Neuronal stem cell (in vitro differentiated cells): ENCODE data around the gene PHACTR4.

Experiments used
- DNase-seq: peaks from one replicate; pipeline ENCODE4 v3.0.0-alpha.2; 2013; ENCODE audit warnings: low spot score
- H2AFZ ChIP-seq: one replicate; pipeline ENCODE4 v1.6.1; 2013; ENCODE audit warnings: mild to moderate bottlenecking, low read length, inconsistent platforms
- H2AK5ac ChIP-seq: 2 replicates; pipeline ENCODE4 v1.6.1; 2013; ENCODE audit warnings: low read depth, mild to moderate bottlenecking, inconsistent platforms, low read length, moderate library complexity, mixed read lengths
- H2BK120ac ChIP-seq: 2 replicates; pipeline ENCODE4 v1.6.1; 2013; ENCODE audit warnings: low read depth, mild to moderate bottlenecking, inconsistent platforms, low read length, moderate library complexity, mixed read lengths
- H2BK12ac ChIP-seq: one replicate; pipeline ENCODE4 v1.6.1; 2013; ENCODE audit warnings: low read length, inconsistent platforms
- H2BK15ac ChIP-seq: 2 replicates; pipeline ENCODE4 v1.6.1; 2013; ENCODE audit warnings: mild to moderate bottlenecking, low read length, inconsistent platforms, mixed read lengths
- H2BK5ac ChIP-seq: one replicate; pipeline ENCODE4 v1.6.1; 2013; ENCODE audit warnings: inconsistent platforms, mild to moderate bottlenecking, low read length, moderate library complexity
- H3K14ac ChIP-seq: one replicate; pipeline ENCODE4 v1.6.1; 2013; ENCODE audit warnings: low read length, inconsistent platforms
- H3K18ac ChIP-seq: 2 replicates; pipeline ENCODE4 v1.6.1; 2013; ENCODE audit warnings: low read length, inconsistent platforms
- H3K23ac ChIP-seq: 2 replicates; pipeline ENCODE4 v1.6.1; 2013; ENCODE audit warnings: low read depth, mild to moderate bottlenecking, mixed read lengths, low read length, inconsistent platforms; ENCODE audit not compliant: poor library complexity
- H3K27ac ChIP-seq: replicated peaks from 3 replicates; pipeline ENCODE4 v1.5.1; 2013; ENCODE audit warnings: low read length, inconsistent platforms
- H3K27me3 ChIP-seq, 3 experiments: 2 replicates each; pipeline ENCODE4 v1.6.1; 2013; ENCODE audit warnings: low read length in 3 of 3, mild to moderate bottlenecking in 2 of 3, inconsistent platforms in 1 of 3, low read depth in 1 of 3, mixed read lengths in 1 of 3, moderate library complexity in 1 of 3; ENCODE audit not compliant: control insufficient read depth in 3 of 3, insufficient read depth in 3 of 3
- H3K36me3 ChIP-seq, 2 donors: replicated peaks in 1 of 2; 2 replicates each; pipeline ENCODE4 v1.6.1; 2013; ENCODE audit warnings: low read length in 2 of 2; ENCODE audit not compliant: control insufficient read depth in 2 of 2, insufficient read depth in 2 of 2
- H3K4ac ChIP-seq: 2 replicates; pipeline ENCODE4 v1.6.1; 2013; ENCODE audit warnings: inconsistent platforms, mild to moderate bottlenecking, low read length, moderate library complexity
- H3K4me1 ChIP-seq, 2 donors: 1 replicate in 1 of 2; 2 replicates in 1 of 2; pipeline ENCODE4 v1.6.1; 2013; ENCODE audit warnings: low read length in 2 of 2, low read depth in 1 of 2; ENCODE audit not compliant: control insufficient read depth in 2 of 2, insufficient read depth in 1 of 2
- H3K4me2 ChIP-seq: one replicate; pipeline ENCODE4 v1.6.1; 2013; ENCODE audit warnings: mild to moderate bottlenecking, low read length, inconsistent platforms; ENCODE audit not compliant: insufficient read depth, poor library complexity, severe bottlenecking
- H3K4me3 ChIP-seq, 2 donors: 2 replicates each; pipeline ENCODE4 v1.5.1; 2013; ENCODE audit warnings: low read length in 2 of 2, mild to moderate bottlenecking in 2 of 2, inconsistent platforms in 1 of 2, moderate library complexity in 1 of 2
- H3K79me1 ChIP-seq: one replicate; pipeline ENCODE4 v1.6.1; 2013; ENCODE audit warnings: low read depth, mild to moderate bottlenecking, inconsistent platforms, low read length, moderate library complexity
- H3K9ac ChIP-seq: one replicate; pipeline ENCODE4 v1.6.1; 2013; ENCODE audit warnings: mild to moderate bottlenecking, low read depth, low read length, inconsistent platforms; ENCODE audit not compliant: poor library complexity
- H3K9me3 ChIP-seq, 2 donors: replicated peaks in 1 of 2; 2 replicates each; pipeline versions ENCODE3 to v1.6.1; 2013; ENCODE audit warnings: low read length in 2 of 2, mild to moderate bottlenecking in 2 of 2, inconsistent platforms in 1 of 2, low read depth in 1 of 2, mixed read lengths in 1 of 2, moderate library complexity in 1 of 2; ENCODE audit not compliant: control insufficient read depth in 2 of 2, insufficient read depth in 1 of 2
- H4K8ac ChIP-seq: one replicate; pipeline ENCODE4 v1.6.1; 2013; ENCODE audit warnings: low read depth, mild to moderate bottlenecking, inconsistent platforms, low read length, moderate library complexity
- H4K91ac ChIP-seq: one replicate; pipeline ENCODE4 v1.6.1; 2013; ENCODE audit warnings: low read length, low read depth, mild to moderate bottlenecking, inconsistent platforms; ENCODE audit not compliant: poor library complexity
- WGBS, 2 donors: extraction: QIAGEN DNeasy Blood & Tissue Kit; methylation state at CpG; one replicate each; pipeline ENCODE4 v1.1.7; 2013; ENCODE audit warnings: missing lambda C conversion rate in 2 of 2, mixed read lengths in 1 of 2; ENCODE audit not compliant: insufficient read length in 2 of 2, insufficient replicate concordance in 1 of 2; ENCODE audit errors: extremely low coverage in 2 of 2; 5-methylcytosine and 5-hydroxymethylcytosine counted together

The PHACTR4 gene

DNA sequence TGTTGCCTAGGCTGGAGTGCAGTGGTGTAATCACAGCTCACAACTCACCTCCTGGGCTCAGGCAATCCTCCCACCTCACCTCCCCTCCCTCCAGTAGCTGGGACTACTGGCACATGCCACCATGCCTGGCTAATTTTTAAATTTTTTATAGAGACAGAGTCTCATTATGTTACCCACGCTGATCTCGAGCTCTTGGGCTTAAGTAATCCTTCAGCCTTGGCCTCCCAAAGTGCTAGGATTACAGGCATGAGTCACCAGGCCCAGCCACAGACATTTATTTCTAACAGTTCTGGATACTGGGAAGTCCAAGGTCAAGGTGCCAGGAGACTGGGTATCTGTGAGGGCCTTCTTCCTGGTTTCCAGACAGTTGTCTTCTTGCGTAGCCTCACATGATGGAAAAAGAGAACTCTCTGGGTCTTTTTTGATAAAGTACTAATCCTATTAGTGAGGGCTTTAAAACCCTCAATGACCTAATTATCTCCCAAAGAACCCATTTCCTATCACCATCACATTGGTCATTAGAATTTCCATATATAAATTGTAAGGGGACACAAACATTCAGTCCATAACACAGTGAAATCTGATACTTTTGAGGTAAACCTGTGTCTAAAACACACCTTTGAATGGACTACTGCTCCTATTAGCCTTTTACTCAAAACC lies 67.9 kb downstream of the PHACTR4 start:
- no peak overlapping the region for H3K14ac ChIP-seq
- no peak overlapping the region for H2BK120ac ChIP-seq
- no CpG with 5 or more reads among the region's 3 CpGs for WGBS, 2 donors
- DNase-seq: peak; percentile 2
- H3K4me3 ChIP-seq: no peak overlapping the region
- H3K9ac ChIP-seq: no peak overlapping the region
- no peak overlapping the region for H3K4me2 ChIP-seq
- no peak overlapping the region for H3K27ac ChIP-seq
- H2BK5ac ChIP-seq: no peak overlapping the region
- peaks cover 4 to 10% of the 10 kb centered on the region in 2 donors for H3K4me1 ChIP-seq
- H3K79me1 ChIP-seq: no peaks in the 10 kb centered on the region
- H3K18ac ChIP-seq: no peak overlapping the region
- no peak overlapping the region for H2AK5ac ChIP-seq
- no peak overlapping the region for H2BK15ac ChIP-seq
- no peaks in the 10 kb centered on the region for H3K9me3 ChIP-seq
- H4K8ac ChIP-seq: no peak overlapping the region
- H3K4ac ChIP-seq: no peak overlapping the region
- H4K91ac ChIP-seq: no peak overlapping the region
- no peak overlapping the region for H2AFZ ChIP-seq
- peaks cover 0 to 30% of the 10 kb centered on the region in 2 donors for H3K36me3 ChIP-seq
- H3K27me3 ChIP-seq: no peaks in the 10 kb centered on the region
- H3K23ac ChIP-seq: no peak overlapping the region
- no peak overlapping the region for H2BK12ac ChIP-seq

DNA sequence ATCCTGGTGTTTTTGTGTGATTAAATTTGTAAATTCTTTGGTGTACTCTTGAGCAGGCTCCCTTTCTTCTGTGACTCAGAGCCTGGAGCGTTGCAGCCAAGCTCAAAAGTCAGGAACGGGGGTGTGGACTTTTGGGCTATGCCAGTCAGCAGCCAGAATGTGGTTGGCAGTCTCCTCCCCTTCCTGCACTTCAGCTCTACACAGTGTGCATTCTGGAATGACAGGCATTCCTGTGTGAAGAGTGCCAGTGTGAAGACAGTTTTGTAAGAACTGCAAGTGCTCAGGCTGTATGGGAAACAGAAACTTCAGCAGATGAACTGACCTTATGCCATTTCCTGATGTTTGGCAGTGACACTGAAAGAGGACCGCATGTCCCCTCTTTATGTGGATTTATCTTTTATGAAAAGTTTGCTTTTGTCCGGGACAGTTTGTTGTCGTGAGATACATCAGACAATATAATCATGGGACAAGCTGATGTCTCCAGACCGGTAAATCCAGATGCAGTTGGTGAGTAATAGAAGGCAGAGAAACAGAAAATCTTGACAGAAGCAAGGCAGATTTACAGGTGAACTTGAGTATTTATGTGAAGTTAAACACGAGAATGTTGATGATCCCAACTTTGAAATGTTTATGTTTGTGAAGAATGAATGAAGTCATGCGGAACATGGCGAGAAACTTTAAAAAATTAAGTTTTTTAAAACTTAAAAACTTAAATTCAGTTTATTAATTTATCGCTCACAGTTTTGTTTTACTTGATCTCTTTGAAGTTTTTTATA lies 68.6 kb downstream of the PHACTR4 start:
- peaks cover 4 to 10% of the 10 kb centered on the region in 2 donors for H3K4me1 ChIP-seq
- WGBS, 2 donors: no CpG with 5 or more reads among the region's 10 CpGs
- DNase-seq: peak; percentile 41
- H3K14ac ChIP-seq: no peak overlapping the region
- no peak overlapping the region for H4K91ac ChIP-seq
- H3K9me3 ChIP-seq: no peaks in the 10 kb centered on the region
- no peak overlapping the region for H3K27ac ChIP-seq
- no peak overlapping the region for H3K4me3 ChIP-seq
- H2BK5ac ChIP-seq: no peak overlapping the region
- no peak overlapping the region for H2BK120ac ChIP-seq
- H3K79me1 ChIP-seq: no peaks in the 10 kb centered on the region
- H3K4ac ChIP-seq: no peak overlapping the region
- no peak overlapping the region for H2AK5ac ChIP-seq
- H2BK12ac ChIP-seq: no peak overlapping the region
- H4K8ac ChIP-seq: no peak overlapping the region
- H3K4me2 ChIP-seq: no peak overlapping the region
- no peak overlapping the region for H2AFZ ChIP-seq
- H3K27me3 ChIP-seq: no peaks in the 10 kb centered on the region
- H3K9ac ChIP-seq: no peak overlapping the region
- H3K18ac ChIP-seq: no peak overlapping the region
- no peak overlapping the region for H2BK15ac ChIP-seq
- H3K23ac ChIP-seq: no peak overlapping the region
- peaks cover 0 to 30% of the 10 kb centered on the region in 2 donors for H3K36me3 ChIP-seq

DNA sequence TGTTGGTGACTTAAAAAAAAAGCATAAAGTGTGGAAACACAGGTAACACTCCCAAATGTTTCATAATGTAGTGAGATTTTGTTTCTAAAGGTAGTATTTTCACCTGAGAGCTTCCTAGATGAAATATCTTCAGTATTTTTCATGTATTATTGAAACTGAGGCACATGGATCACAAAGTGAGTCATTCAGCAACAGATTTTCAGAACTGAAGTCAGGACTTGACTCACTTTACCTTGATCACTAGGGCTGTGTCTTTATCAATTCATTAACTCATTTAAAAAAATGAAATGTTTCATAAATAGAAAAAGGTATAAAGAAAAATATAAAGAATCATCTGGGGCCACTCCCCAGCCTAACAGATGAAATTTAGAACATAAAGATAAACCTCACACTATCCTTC lies 69.8 kb downstream of the PHACTR4 start:
- peaks cover 0 to 5% of the 10 kb centered on the region in 2 donors for H3K9me3 ChIP-seq
- H3K14ac ChIP-seq: no peak overlapping the region
- no peak overlapping the region for H2BK12ac ChIP-seq
- H4K91ac ChIP-seq: no peak overlapping the region
- H2BK5ac ChIP-seq: no peak overlapping the region
- no peaks in the 10 kb centered on the region for H3K27me3 ChIP-seq
- no peak overlapping the region for H3K4me3 ChIP-seq
- H2BK120ac ChIP-seq: no peak overlapping the region
- DNase-seq: no peak
- H3K18ac ChIP-seq: no peak overlapping the region
- H3K9ac ChIP-seq: no peak overlapping the region
- no peak overlapping the region for H3K27ac ChIP-seq
- no peaks in the 10 kb centered on the region for H3K79me1 ChIP-seq
- H3K4ac ChIP-seq: no peak overlapping the region
- H3K4me2 ChIP-seq: no peak overlapping the region
- H4K8ac ChIP-seq: no peak overlapping the region
- no peak overlapping the region for H3K23ac ChIP-seq
- H2BK15ac ChIP-seq: no peak overlapping the region
- no peak overlapping the region for H2AK5ac ChIP-seq
- H2AFZ ChIP-seq: no peak overlapping the region
- peaks cover 4 to 10% of the 10 kb centered on the region in 2 donors for H3K4me1 ChIP-seq
- peaks cover 0 to 31% of the 10 kb centered on the region in 2 donors for H3K36me3 ChIP-seq

DNA sequence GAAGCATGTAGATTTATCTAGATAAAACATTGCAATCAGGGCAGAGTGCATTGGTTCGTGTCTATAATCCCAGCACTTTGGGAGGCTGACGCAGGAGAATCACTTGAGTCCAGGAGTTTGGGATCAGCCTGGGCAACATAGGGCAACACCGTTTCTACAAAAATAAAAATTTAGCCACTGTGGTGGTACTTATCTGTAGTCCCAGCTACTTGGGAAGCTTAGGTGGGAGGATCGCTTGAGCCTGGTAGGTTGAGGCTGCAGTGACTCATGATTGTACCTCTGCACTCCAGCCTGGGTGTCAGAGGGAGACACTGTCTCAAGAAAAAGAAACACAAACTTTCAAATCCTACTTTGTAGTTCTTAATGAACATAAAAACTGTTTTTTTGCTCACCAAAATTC lies 72.1 kb downstream of the PHACTR4 start:
- Histone ChIP-seq H2AK5ac (no peak overlapping the region), H3K4me1 (peaks cover 4 to 10% of the 10 kb centered on the region in 2 donors), H3K4ac (no peak overlapping the region), H2AFZ (no peak overlapping the region), H3K79me1 (no peaks in the 10 kb centered on the region), H2BK12ac (no peak overlapping the region), H3K9me3 (peaks cover 0 to 5% of the 10 kb centered on the region in 2 donors), H3K23ac (no peak overlapping the region), H4K8ac (no peak overlapping the region), H2BK15ac (no peak overlapping the region), H3K27ac (no peak overlapping the region), H2BK5ac (no peak overlapping the region), H2BK120ac (no peak overlapping the region), H3K27me3 (no peaks in the 10 kb centered on the region), H3K18ac (no peak overlapping the region), H3K9ac (no peak overlapping the region), H3K14ac (no peak overlapping the region), H3K4me2 (no peak overlapping the region), H4K91ac (no peak overlapping the region), H3K4me3 (no peak overlapping the region), H3K36me3 (peaks cover 0 to 19% of the 10 kb centered on the region in 2 donors)
- DNase-seq: no peak
- WGBS, 2 donors: no CpG with 5 or more reads among the region's 4 CpGs
